Bronchial epithelial cell (primary cell): ENCODE results near the gene KNDC1. TPM values are rescaled to one million over a fixed set of nuclear protein-coding genes. Genes with fewer than 3 reads are reported as not detected.

Experiments
- DNase-seq: peaks from one replicate; pipeline ENCODE4 v3.0.0-alpha.2; 2010; ENCODE audit warnings: low read depth
- FAIRE-seq: peaks from 2 replicates; lab custom pipeline; 2011; peaks lifted over from hg19 to GRCh38; lab: Jason Lieb, UNC
- H3K27me3 ChIP-seq: 2 replicates; pipeline ENCODE4 v1.5.1; 2011; ENCODE audit warnings: low read length; ENCODE audit not compliant: control insufficient read depth, insufficient read depth
- H3K36me3 ChIP-seq: 2 replicates; pipeline ENCODE4 v1.5.1; 2011; ENCODE audit warnings: low read length; ENCODE audit not compliant: control insufficient read depth, insufficient read depth
- H3K4me3 ChIP-seq: 2 replicates; pipeline ENCODE4 v1.5.1; 2011; ENCODE audit warnings: mild to moderate bottlenecking, low read depth, low read length, control low read depth
- total RNA-seq: library from RNA; depleted of rRNA; stranded (reverse); fragments of >200 nt; gene quantifications from 2 replicates; pipeline ENCODE4 v1.2.1, GENCODE V29; 2014
- TF ChIP-seq, protein P1 (sequence below): IDR thresholded peaks from 2 replicates; pipeline ENCODE4 v1.5.1; 2011; ENCODE audit warnings: mild to moderate bottlenecking, moderate library complexity, low read length, control low read depth, inconsistent platforms; ENCODE audit not compliant: insufficient read depth, severe bottlenecking

KNDC1 gene
- total RNA-seq, 1 donor from 2014 or later: under 0.01 TPM

DNA sequence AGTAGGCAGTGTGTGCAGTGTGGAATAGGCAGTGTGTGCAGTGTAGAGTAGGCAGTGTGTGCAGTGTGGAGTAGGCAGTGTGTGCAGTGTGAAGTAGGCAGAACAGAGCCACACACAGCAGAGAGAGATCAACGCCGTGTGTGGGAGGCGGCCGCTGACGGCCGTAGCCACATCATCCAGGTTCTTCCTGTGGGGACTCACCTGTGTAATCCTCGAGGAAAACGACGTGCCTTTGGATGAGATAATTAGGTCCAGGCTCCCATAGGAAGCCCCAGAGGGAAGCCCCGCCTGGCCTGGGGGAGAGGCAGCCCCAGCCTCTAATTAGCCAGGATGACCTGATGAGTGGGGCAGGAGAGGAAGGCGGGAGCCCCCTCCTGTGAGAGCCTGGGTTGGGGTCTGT, 25.4 kb downstream of the KNDC1 start:
- Histone ChIP-seq H3K4me3 (no peak overlapping the region), H3K36me3 (no peaks in the 10 kb centered on the region), H3K27me3 (no peaks in the 10 kb centered on the region)
- DNase-seq (no peak), FAIRE-seq (no peak)
- TF ChIP-seq, protein P1, sequence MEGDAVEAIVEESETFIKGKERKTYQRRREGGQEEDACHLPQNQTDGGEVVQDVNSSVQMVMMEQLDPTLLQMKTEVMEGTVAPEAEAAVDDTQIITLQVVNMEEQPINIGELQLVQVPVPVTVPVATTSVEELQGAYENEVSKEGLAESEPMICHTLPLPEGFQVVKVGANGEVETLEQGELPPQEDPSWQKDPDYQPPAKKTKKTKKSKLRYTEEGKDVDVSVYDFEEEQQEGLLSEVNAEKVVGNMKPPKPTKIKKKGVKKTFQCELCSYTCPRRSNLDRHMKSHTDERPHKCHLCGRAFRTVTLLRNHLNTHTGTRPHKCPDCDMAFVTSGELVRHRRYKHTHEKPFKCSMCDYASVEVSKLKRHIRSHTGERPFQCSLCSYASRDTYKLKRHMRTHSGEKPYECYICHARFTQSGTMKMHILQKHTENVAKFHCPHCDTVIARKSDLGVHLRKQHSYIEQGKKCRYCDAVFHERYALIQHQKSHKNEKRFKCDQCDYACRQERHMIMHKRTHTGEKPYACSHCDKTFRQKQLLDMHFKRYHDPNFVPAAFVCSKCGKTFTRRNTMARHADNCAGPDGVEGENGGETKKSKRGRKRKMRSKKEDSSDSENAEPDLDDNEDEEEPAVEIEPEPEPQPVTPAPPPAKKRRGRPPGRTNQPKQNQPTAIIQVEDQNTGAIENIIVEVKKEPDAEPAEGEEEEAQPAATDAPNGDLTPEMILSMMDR: no peak

DNA sequence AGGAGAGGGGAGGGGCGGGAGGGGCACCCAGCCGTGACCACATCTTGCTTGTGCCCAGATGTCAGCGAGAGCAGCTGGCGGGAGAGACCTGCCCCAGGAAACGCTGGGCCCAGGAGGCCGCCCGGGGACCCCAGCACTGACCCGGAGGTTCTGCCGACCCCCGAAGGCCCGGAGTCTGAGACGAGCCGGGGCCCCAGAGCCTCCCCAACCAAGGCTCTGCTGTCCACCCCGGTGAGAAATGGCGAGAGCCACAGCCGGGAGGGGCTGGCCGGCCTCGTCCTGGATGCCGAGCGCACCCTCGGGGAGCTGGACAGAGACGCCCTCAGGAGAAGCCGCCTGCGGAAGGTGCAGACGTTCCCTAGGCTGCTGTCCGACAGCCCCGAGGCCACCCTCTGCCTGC, 25.9 kb downstream of the KNDC1 start:
- H3K4me3 ChIP-seq: no peak overlapping the region
- no peaks in the 10 kb centered on the region for H3K36me3 ChIP-seq
- TF ChIP-seq, protein P1: no peak
- DNase-seq (no peak), FAIRE-seq (no peak)
- no peaks in the 10 kb centered on the region for H3K27me3 ChIP-seq

DNA sequence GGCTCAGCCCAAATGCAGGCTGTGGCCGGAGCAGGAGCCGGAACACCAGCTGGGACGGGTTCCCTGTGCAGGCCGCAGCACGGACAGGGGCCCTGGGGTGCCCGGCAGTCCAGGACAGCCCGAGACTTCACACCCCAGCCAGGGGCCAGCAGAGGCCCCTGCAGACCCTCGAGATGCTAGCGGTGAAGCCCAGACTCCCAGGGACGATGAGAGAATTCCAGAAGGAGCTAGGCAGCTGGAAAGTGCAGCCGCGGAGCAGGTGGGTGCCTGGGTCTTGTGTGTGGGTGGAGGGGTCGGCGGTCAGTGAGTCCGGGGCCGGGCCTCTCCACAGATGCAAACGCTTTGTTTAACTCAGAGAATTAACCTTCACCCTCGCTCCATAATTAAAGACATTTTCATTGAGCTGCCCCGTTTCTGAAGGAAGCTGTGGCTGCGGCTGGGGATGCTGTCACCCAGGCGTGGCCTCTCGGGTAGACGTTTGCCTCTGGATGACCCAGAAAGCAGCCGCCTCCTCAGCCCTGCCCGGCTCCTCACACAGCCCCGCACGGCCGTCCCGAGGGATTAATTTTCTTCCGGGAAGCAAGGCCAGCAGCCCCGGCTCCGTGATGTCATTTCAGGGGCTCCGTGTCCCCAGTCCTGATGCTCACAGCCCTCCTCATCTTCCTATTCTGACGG, 26.5 kb downstream of the KNDC1 start:
- TF ChIP-seq, protein P1: no peak
- Histone ChIP-seq H3K27me3 (no peaks in the 10 kb centered on the region), H3K4me3 (no peak overlapping the region), H3K36me3 (no peaks in the 10 kb centered on the region)
- DNase-seq: no peak
- FAIRE-seq: no peak

DNA sequence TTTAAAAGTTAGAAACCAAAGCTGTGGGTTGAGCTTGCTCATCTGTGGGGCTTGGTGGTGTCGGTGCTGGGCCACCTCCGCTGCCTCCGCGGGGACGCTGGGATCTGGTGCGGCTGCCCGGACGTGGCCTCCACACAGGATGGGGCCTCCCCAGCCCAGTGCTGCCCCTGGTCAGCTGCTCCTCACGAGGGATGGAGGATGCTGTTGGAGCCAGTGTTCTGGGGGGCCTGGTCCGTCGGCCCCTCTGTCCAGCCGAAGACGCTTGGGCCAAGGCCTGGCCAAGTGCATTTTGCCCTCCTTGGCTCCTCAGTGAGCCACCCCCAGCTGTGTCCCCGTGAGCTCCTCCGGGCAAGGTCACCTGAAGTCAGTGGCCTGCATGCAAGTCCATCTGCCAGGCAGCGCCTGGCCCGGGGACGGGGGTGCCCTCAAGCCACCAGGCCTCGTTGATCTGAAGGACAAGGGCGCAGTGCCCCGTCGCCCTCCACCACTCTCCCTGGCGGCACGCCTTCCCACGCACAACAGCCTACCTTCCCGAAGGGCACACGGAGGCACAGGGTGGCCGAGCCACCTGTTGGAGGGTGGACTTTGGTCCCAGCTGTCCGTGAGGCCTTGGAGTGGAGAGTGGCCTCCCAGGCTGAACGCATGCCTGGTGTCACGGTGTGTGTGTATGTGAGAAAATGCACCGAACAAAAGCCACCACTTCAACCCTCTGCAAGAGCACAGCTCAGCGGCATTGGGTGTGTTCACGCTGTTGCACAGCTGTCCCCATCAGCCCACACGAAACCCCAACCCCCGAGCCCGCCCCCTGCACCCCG, 27.3 kb downstream of the KNDC1 start:
- DNase-seq: no peak
- Histone ChIP-seq H3K36me3 (no peaks in the 10 kb centered on the region), H3K4me3 (no peak overlapping the region), H3K27me3 (no peaks in the 10 kb centered on the region)
- TF ChIP-seq, protein P1: no peak
- FAIRE-seq: no peak

DNA sequence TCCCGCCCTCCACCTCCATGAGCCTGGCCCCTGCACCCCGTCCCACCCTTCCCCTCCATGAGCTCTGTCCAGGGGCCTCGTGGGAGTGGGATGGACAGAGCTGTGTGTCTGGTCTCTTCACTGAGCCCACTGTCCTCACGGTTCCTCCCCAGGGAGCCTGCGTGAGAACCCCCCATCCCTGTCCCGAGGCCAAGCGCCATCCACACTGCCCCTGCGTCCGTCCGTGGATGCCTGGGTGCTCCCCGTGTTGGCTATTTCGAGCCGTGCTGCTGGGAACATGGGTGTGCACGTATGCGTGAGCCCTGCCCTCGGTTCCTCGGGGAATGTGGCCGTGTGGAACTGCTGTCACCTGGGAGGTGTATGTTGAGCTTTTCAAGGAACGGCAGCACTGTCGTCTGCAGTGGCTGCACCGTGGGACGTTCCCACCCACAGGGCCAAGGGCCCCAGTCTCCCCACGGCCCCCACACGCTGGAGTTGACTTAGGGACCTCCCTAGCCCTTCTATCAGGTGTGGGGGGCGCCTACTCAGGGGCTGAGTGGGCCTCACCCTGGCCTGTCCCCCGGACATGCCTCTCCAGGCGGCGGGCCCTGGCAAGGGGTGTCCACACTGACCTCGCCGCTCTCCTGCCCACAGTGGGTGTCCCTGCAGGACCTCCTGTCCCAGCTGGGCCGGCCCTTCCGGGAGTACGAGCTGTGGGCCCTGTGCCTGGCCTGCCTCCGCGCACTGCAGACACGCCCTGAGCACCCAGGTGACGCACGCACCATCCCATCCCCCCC, 28.1 kb downstream of the KNDC1 start:
- TF ChIP-seq, protein P1: no peak
- no peak for FAIRE-seq
- DNase-seq: no peak
- H3K27me3 ChIP-seq: no peaks in the 10 kb centered on the region
- no peaks in the 10 kb centered on the region for H3K36me3 ChIP-seq
- H3K4me3 ChIP-seq: no peak overlapping the region
